Mesenchymal stem cell (in vitro differentiated cells and primary cell): ENCODE measurements around the gene PTPRG.

Experiments used
- DNase-seq: peaks from one replicate; pipeline ENCODE4 v3.0.0-alpha.2; 2013
- H2AFZ ChIP-seq: one replicate; pipeline ENCODE4 v1.6.1; 2013; ENCODE audit warnings: low read depth, mild to moderate bottlenecking, control low read depth, inconsistent platforms, low read length, moderate library complexity
- H2AK5ac ChIP-seq: 2 replicates; pipeline ENCODE4 v1.6.1; 2013; ENCODE audit warnings: low read length, moderate library complexity, mild to moderate bottlenecking, inconsistent platforms; ENCODE audit not compliant: severe bottlenecking
- H2BK120ac ChIP-seq: one replicate; pipeline ENCODE4 v1.6.1; 2013; ENCODE audit warnings: low read depth, mild to moderate bottlenecking, inconsistent platforms, low read length, moderate library complexity
- H2BK12ac ChIP-seq, 2 experiments: one replicate each; pipeline ENCODE4 v1.6.1; 2013; ENCODE audit warnings: inconsistent platforms in 2 of 2, low read length in 2 of 2, mild to moderate bottlenecking in 2 of 2, moderate library complexity in 2 of 2, control low read depth in 1 of 2
- H2BK15ac ChIP-seq: one replicate; pipeline ENCODE4 v1.6.1; 2013; ENCODE audit warnings: mild to moderate bottlenecking, low read depth, inconsistent platforms; ENCODE audit not compliant: poor library complexity, severe bottlenecking
- H2BK5ac ChIP-seq: 2 replicates; pipeline ENCODE4 v1.6.1; 2013; ENCODE audit warnings: low read depth, mild to moderate bottlenecking, low read length, control low read depth, inconsistent platforms; ENCODE audit not compliant: poor library complexity, severe bottlenecking
- H3K14ac ChIP-seq, 2 experiments: one replicate each; pipeline ENCODE4 v1.6.1; 2013; ENCODE audit warnings: inconsistent platforms in 2 of 2, low read length in 2 of 2, control low read depth in 1 of 2, mild to moderate bottlenecking in 1 of 2, moderate library complexity in 1 of 2
- H3K18ac ChIP-seq, 2 experiments: one replicate each; pipeline ENCODE4 v1.6.1; 2013; ENCODE audit warnings: inconsistent platforms in 2 of 2, low read length in 2 of 2, control low read depth in 1 of 2, low read depth in 1 of 2, mild to moderate bottlenecking in 1 of 2
- H3K23ac ChIP-seq, 2 experiments: one replicate each; pipeline ENCODE4 v1.6.1; 2013; ENCODE audit warnings: inconsistent platforms in 2 of 2, low read length in 2 of 2, mild to moderate bottlenecking in 2 of 2, moderate library complexity in 2 of 2, control low read depth in 1 of 2
- H3K27ac ChIP-seq: 2 replicates; pipeline ENCODE4 v1.5.1; 2013; ENCODE audit warnings: mild to moderate bottlenecking, moderate library complexity, low read length, control low read depth, inconsistent platforms; ENCODE audit not compliant: poor library complexity, severe bottlenecking
- H3K27me3 ChIP-seq, 2 experiments: 2 replicates each; pipeline versions ENCODE4 v1.6.1 to v1.7.0; 2013; ENCODE audit warnings: low read length in 2 of 2, mild to moderate bottlenecking in 2 of 2, moderate library complexity in 2 of 2, control low read depth in 1 of 2, inconsistent platforms in 1 of 2; ENCODE audit not compliant: control insufficient read depth in 1 of 2, insufficient read depth in 1 of 2
- H3K36me3 ChIP-seq, 2 experiments: 2 replicates each; pipeline versions ENCODE4 v1.6.1 to v1.7.0; 2013; ENCODE audit warnings: low read length in 2 of 2, control low read depth in 1 of 2, inconsistent platforms in 1 of 2, low read depth in 1 of 2, mild to moderate bottlenecking in 1 of 2; ENCODE audit not compliant: insufficient read depth in 2 of 2, control insufficient read depth in 1 of 2
- H3K4ac ChIP-seq, 2 experiments: one replicate each; pipeline ENCODE4 v1.6.1; 2013; ENCODE audit warnings: inconsistent platforms in 2 of 2, low read length in 2 of 2, mild to moderate bottlenecking in 2 of 2, moderate library complexity in 2 of 2, control low read depth in 1 of 2, low read depth in 1 of 2
- H3K4me1 ChIP-seq: 2 replicates; pipeline ENCODE4 v1.6.1; 2013; ENCODE audit warnings: low read depth, low read length, control low read depth; ENCODE audit not compliant: control insufficient read depth, insufficient read depth
- H3K4me2 ChIP-seq: 2 replicates; pipeline ENCODE4 v1.6.1; 2013; ENCODE audit warnings: low read length, mild to moderate bottlenecking, inconsistent platforms; ENCODE audit not compliant: poor library complexity, severe bottlenecking
- H3K4me3 ChIP-seq, 2 experiments: 2 replicates each; pipeline versions ENCODE4 v1.5.1 to v1.7.0; 2013; ENCODE audit warnings: low read length in 2 of 2, mild to moderate bottlenecking in 2 of 2, control low read depth in 1 of 2, low read depth in 1 of 2; ENCODE audit not compliant: insufficient read depth in 1 of 2
- H3K79me1 ChIP-seq: replicated peaks from 2 replicates; pipeline ENCODE4 v1.6.1; 2013; ENCODE audit warnings: mild to moderate bottlenecking, control low read depth, low read length, inconsistent platforms; ENCODE audit not compliant: poor library complexity, severe bottlenecking
- H3K9ac ChIP-seq: 2 replicates; pipeline ENCODE4 v1.7.0; 2013; ENCODE audit warnings: mild to moderate bottlenecking, low read length, moderate library complexity
- H3K9me3 ChIP-seq: 2 replicates; pipeline ENCODE4 v1.7.0; 2013; ENCODE audit warnings: mild to moderate bottlenecking, low read length; ENCODE audit not compliant: control insufficient read depth
- H4K8ac ChIP-seq: one replicate; pipeline ENCODE4 v1.6.1; 2013; ENCODE audit warnings: inconsistent platforms, mild to moderate bottlenecking, low read length, moderate library complexity
- H4K91ac ChIP-seq: one replicate; pipeline ENCODE4 v1.6.1; 2013; ENCODE audit warnings: mild to moderate bottlenecking, low read length, inconsistent platforms
- WGBS: methylation state at CpG from one replicate; pipeline ENCODE4 v1.1.7; 2013; ENCODE audit warnings: mixed read lengths; 5-methylcytosine and 5-hydroxymethylcytosine counted together

Gene PTPRG

DNA sequence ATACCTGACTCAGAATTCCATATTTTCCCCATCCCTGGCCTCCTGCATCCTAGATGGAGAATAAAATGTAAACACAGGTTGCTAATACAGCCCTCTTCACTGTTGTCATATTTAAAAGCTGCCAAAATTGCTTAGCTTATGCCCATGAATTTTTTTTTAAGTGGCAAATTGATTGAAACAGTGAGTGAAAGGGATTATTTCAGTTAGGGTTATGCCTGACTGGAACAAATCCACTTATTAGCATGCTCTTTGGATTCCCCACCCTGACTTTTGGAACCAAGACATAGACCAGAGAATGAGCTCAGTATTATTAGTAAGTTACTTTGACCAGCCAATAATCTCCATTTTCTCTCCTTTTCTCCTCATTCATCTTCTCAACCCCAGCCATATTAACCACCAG lies 567.3 kb downstream of the PTPRG start:
- H3K27ac ChIP-seq = no peak overlapping the region
- no peak overlapping the region for H2BK15ac ChIP-seq
- H4K91ac ChIP-seq = no peak overlapping the region
- H3K4me2 ChIP-seq = no peak overlapping the region
- H2AFZ ChIP-seq = no peak overlapping the region
- no peak overlapping the region for H3K14ac ChIP-seq
- no peak overlapping the region for H3K4ac ChIP-seq
- H3K4me3 ChIP-seq = no peak overlapping the region
- no peaks in the 10 kb centered on the region for H3K27me3 ChIP-seq
- no peak for DNase-seq
- no peak overlapping the region for H3K23ac ChIP-seq
- peaks cover 11% of the 10 kb centered on the region for H3K79me1 ChIP-seq
- no peak overlapping the region for H2AK5ac ChIP-seq
- peak overlapping the region; percentile 27 for H3K9ac ChIP-seq
- H2BK5ac ChIP-seq = no peak overlapping the region
- H3K18ac ChIP-seq = no peak overlapping the region
- H2BK12ac ChIP-seq = no peak overlapping the region
- H3K9me3 ChIP-seq = no peaks in the 10 kb centered on the region
- no peaks in the 10 kb centered on the region for H3K36me3 ChIP-seq
- no peak overlapping the region for H4K8ac ChIP-seq
- no peak overlapping the region for H2BK120ac ChIP-seq
- no peaks in the 10 kb centered on the region for H3K4me1 ChIP-seq

DNA sequence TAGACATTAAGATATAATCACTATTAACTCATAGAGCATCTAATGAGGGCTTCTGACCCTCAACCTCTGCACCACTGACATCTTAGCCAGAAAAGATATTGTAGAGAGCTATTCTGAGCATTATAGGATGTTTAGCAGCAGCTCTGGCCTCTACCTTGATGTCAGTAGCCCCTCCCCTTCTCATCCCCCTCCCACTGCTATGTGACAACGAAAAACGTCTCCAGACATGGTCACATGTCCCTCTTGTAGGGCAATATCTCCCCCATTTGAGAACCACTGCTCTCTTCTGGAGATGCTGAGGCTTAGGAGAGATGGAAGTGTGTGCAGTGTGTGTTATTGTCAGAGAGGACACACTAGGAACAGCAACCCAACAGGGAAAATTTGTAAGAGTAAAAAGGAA lies 569.7 kb downstream of the PTPRG start:
- Histone ChIP-seq H3K4ac (no peak overlapping the region), H2AK5ac (no peak overlapping the region), H3K9me3 (no peaks in the 10 kb centered on the region), H3K27ac (no peak overlapping the region), H3K9ac (no peak overlapping the region), H4K8ac (no peak overlapping the region), H2BK15ac (no peak overlapping the region), H3K4me2 (no peak overlapping the region), H3K4me3 (no peak overlapping the region), H2AFZ (no peak overlapping the region), H2BK120ac (no peak overlapping the region), H3K27me3 (no peaks in the 10 kb centered on the region), H3K79me1 (peaks cover 6% of the 10 kb centered on the region), H3K23ac (no peak overlapping the region), H3K36me3 (peaks cover 4 to 5% of the 10 kb centered on the region in 2 experiments), H2BK12ac (no peak overlapping the region), H2BK5ac (no peak overlapping the region), H3K14ac (no peak overlapping the region), H3K18ac (no peak overlapping the region), H3K4me1 (no peaks in the 10 kb centered on the region), H4K91ac (no peak overlapping the region)
- 67% methylated on average over 1 of the region's 2 CpGs for WGBS
- DNase-seq = no peak

DNA sequence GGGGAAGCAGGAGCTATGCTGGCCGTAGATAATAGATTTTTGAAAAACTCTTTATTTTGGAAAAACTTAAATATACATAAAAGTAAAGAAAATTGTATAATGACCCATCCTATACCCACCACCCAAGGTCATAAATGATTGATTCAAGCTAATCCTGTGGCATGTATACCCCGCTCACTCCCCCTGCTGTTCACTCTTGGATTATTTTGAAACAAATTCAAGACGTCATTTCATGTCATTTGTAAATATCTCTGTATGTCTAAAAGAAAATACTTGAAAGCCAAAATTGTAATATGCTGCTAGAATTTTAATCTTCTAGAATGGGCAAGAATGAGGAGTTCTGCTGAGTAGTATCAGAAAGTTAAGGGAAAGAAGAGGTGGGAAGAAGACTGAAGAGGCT lies 570.2 kb downstream of the PTPRG start:
- no peak overlapping the region for H3K14ac ChIP-seq

DNA sequence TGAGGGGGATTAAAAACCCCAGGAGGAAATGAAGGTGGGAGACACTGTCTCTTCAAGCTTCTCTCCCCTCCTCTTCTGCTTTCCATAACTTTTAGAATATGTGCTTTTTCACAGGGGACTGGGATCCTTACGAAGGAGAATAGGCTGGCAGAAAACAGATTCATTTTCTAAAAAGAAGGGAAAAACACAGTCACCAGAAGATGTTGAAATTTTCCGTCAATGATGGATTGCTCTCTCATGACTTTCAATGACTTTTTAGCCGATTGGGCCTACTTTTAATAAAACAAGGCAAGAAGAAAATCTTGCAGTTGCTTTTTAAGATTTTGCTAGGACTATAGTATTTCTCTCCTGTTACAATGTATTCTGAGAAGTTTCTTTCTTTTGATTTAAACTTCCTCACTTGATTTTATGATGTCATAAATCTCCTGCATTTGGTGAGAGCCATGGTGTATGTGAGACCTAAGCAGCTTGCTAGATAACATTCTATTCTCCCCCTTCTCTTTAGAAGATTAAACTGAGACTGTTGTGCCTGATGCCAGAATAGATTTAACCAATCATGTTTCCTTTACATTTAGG lies 570.7 kb downstream of the PTPRG start:
- Histone ChIP-seq H3K9me3 (no peaks in the 10 kb centered on the region), H2BK12ac (no peak overlapping the region), H3K4me2 (no peak overlapping the region), H3K9ac (peak overlapping the region; percentile 77), H4K91ac (no peak overlapping the region), H2AK5ac (no peak overlapping the region), H2BK15ac (no peak overlapping the region), H3K14ac (no peak overlapping the region), H2AFZ (no peak overlapping the region), H3K4me1 (no peaks in the 10 kb centered on the region), H2BK5ac (no peak overlapping the region), H3K36me3 (peaks cover 4 to 5% of the 10 kb centered on the region in 2 experiments), H2BK120ac (no peak overlapping the region), H3K18ac (no peak overlapping the region), H3K4ac (no peak overlapping the region), H4K8ac (no peak overlapping the region), H3K23ac (no peak overlapping the region), H3K27me3 (no peaks in the 10 kb centered on the region), H3K4me3 (no peak overlapping the region), H3K27ac (no peak overlapping the region), H3K79me1 (peaks cover 6% of the 10 kb centered on the region)
- WGBS = 71% methylated on average over 3 of the region's 3 CpGs
- DNase-seq = no peak

More for the DNA sequence above, 570.2 kb downstream of the PTPRG start:
- no peak overlapping the region for H3K4me3 ChIP-seq
- no peak overlapping the region for H3K4ac ChIP-seq
- H4K8ac ChIP-seq = no peak overlapping the region
- no peak overlapping the region for H4K91ac ChIP-seq
- H2BK5ac ChIP-seq = no peak overlapping the region
- no peaks in the 10 kb centered on the region for H3K27me3 ChIP-seq
- H3K27ac ChIP-seq = no peak overlapping the region
- no peak for DNase-seq
- no peak overlapping the region for H2BK15ac ChIP-seq
- no peaks in the 10 kb centered on the region for H3K4me1 ChIP-seq
- no CpG with 5 or more reads among the region's 3 CpGs for WGBS
- no peak overlapping the region for H2AK5ac ChIP-seq
- H3K36me3 ChIP-seq = peaks cover 4 to 5% of the 10 kb centered on the region in 2 experiments
- H2AFZ ChIP-seq = no peak overlapping the region
- H3K18ac ChIP-seq = no peak overlapping the region
- H3K23ac ChIP-seq = no peak overlapping the region
- no peaks in the 10 kb centered on the region for H3K9me3 ChIP-seq
- no peak overlapping the region for H2BK120ac ChIP-seq
- H3K9ac ChIP-seq = peak overlapping the region; percentile 77
- H2BK12ac ChIP-seq = no peak overlapping the region
- peaks cover 6% of the 10 kb centered on the region for H3K79me1 ChIP-seq
- H3K4me2 ChIP-seq = no peak overlapping the region
